Ishikawa (cell line): Measurements from ENCODE around the gene IPO9.

Experiments
- CEBPB ChIP-seq: IDR thresholded peaks from 2 replicates; pipeline ENCODE4 v1.6.1; 2012
- CREB1 ChIP-seq: IDR thresholded peaks from 2 replicates; pipeline ENCODE4 v1.6.1; 2012; ENCODE audit warnings: low read depth
- EGR1 ChIP-seq: IDR thresholded peaks from 2 replicates; pipeline ENCODE4 v1.6.1; 2012
- EP300 ChIP-seq: IDR thresholded peaks from 2 replicates; pipeline ENCODE4 v1.6.1; 2012; ENCODE audit warnings: borderline replicate concordance
- FOXM1 ChIP-seq: IDR thresholded peaks from 2 replicates; pipeline ENCODE4 v1.6.1; 2012; ENCODE audit warnings: low read depth, borderline replicate concordance
- MAX ChIP-seq: IDR thresholded peaks from 2 replicates; pipeline ENCODE4 v1.6.1; 2012
- NFIC ChIP-seq: IDR thresholded peaks from 2 replicates; pipeline ENCODE4 v1.6.1; 2012
- RAD21 ChIP-seq: IDR thresholded peaks from 2 replicates; pipeline ENCODE4 v1.6.1; 2012; ENCODE audit warnings: low read depth
- REST ChIP-seq: IDR thresholded peaks from 2 replicates; pipeline ENCODE4 v1.6.1; 2012; ENCODE audit warnings: low read depth, mild to moderate bottlenecking
- TCF12 ChIP-seq: IDR thresholded peaks from 2 replicates; pipeline ENCODE4 v1.6.1; 2012; ENCODE audit warnings: low read depth
- TEAD4 ChIP-seq: IDR thresholded peaks from 2 replicates; pipeline ENCODE4 v1.6.1; 2012
- USF1 ChIP-seq: IDR thresholded peaks from 2 replicates; pipeline ENCODE4 v1.6.1; 2012
- YY1 ChIP-seq: IDR thresholded peaks from 2 replicates; pipeline ENCODE4 v1.6.1; 2012; ENCODE audit warnings: low read depth
- ZBTB7A ChIP-seq: IDR thresholded peaks from 2 replicates; pipeline ENCODE4 v1.6.1; 2012; ENCODE audit warnings: low read depth

IPO9 gene

GRCh38 chr1:201840055-201840454 is 11.1 kb downstream of the IPO9 start:
- TF ChIP-seq RAD21, result no peak
- TF ChIP-seq MAX, result no peak
- no peak for TF ChIP-seq EGR1
- no peak for TF ChIP-seq ZBTB7A
- TF ChIP-seq REST, result no peak
- TF ChIP-seq NFIC, result no peak
- no peak for TF ChIP-seq CREB1
- TF ChIP-seq CEBPB, result no peak
- no peak for TF ChIP-seq TCF12
- TF ChIP-seq TEAD4, result no peak
- no peak for TF ChIP-seq EP300

- TF ChIP-seq FOXM1, result no peak
- TF ChIP-seq CREB1, result no peak
- no peak for TF ChIP-seq MAX
- TF ChIP-seq CEBPB, result no peak
- no peak for TF ChIP-seq REST
Observed at GRCh38 chr1:201840490-201840889, 11.5 kb downstream of the IPO9 start.

- TF ChIP-seq NFIC (no peak), TCF12 (no peak)
Observed at GRCh38 chr1:201841265-201841912, 12.4 kb downstream of the IPO9 start.

- no peak for TF ChIP-seq USF1
- no peak for TF ChIP-seq REST
- no peak for TF ChIP-seq CEBPB
- no peak for TF ChIP-seq TEAD4
- TF ChIP-seq EP300, result no peak
- no peak for TF ChIP-seq FOXM1
- no peak for TF ChIP-seq NFIC
- no peak for TF ChIP-seq MAX
- no peak for TF ChIP-seq RAD21
- TF ChIP-seq YY1, result no peak
- no peak for TF ChIP-seq TCF12
- no peak for TF ChIP-seq EGR1
Observed at GRCh38 chr1:201842472-201843027, 13.6 kb downstream of the IPO9 start.

GRCh38 chr1:201845331-201846083 is 16.6 kb downstream of the IPO9 start:
- TF ChIP-seq RAD21 (no peak), EP300 (no peak)
